NCI-H1417 (cell line): ENCODE measurements around the gene DUSP1.
"Not testable (repeated sequence)": the region's sequence is repeated elsewhere in the genome, so short reads cannot be mapped to it uniquely, and the experiment has no call there.

Experiments used
- DNase-seq, 3 experiments: peaks; one replicate each; lab custom pipeline; 2025; lab: John Stamatoyannopoulos, UW

The DUSP1 gene

GRCh38 chr5:172770675-172771438 is at the start of gene DUSP1:
TSS of gene DUSP1 (minus strand) at chr5:172771195. CDS start at chr5:172770952, 243 bp downstream.
- DNase-seq = peak; percentile 90 to 94 (median 93)

- no peak for DNase-seq
Observed at GRCh38 chr5:172820046-172820767, 49.2 kb upstream of the DUSP1 start.

- no peak for DNase-seq
Observed at GRCh38 chr5:172819569-172819968, 48.6 kb upstream of the DUSP1 start.

GRCh38 chr5:172818081-172818480 is 47.1 kb upstream of the DUSP1 start:
- DNase-seq = no peak

- DNase-seq = no peak
Observed at GRCh38 chr5:172817664-172818063, 46.7 kb upstream of the DUSP1 start.

- no peak for DNase-seq
Observed at GRCh38 chr5:172816925-172817562, 46.0 kb upstream of the DUSP1 start.

- no peak for DNase-seq
Observed at GRCh38 chr5:172815631-172816030, 44.6 kb upstream of the DUSP1 start.

GRCh38 chr5:172810996-172811395 is 40.0 kb upstream of the DUSP1 start:
- DNase-seq = not testable (repeated sequence)

GRCh38 chr5:172809774-172810173 is 38.8 kb upstream of the DUSP1 start:
- no peak for DNase-seq

- DNase-seq = no peak
Observed at GRCh38 chr5:172807766-172808311, 36.8 kb upstream of the DUSP1 start.

GRCh38 chr5:172806897-172807672 is 36.1 kb upstream of the DUSP1 start:
- DNase-seq = no peak

GRCh38 chr5:172805736-172806255 is 34.8 kb upstream of the DUSP1 start:
- DNase-seq = no peak

- no peak for DNase-seq
Observed at GRCh38 chr5:172805018-172805683, 34.2 kb upstream of the DUSP1 start.

GRCh38 chr5:172802567-172803176 is 31.7 kb upstream of the DUSP1 start:
- DNase-seq = no peak

- no peak for DNase-seq
Observed at GRCh38 chr5:172802112-172802511, 31.1 kb upstream of the DUSP1 start.

- no peak for DNase-seq
Observed at GRCh38 chr5:172801179-172801671, 30.2 kb upstream of the DUSP1 start.

- DNase-seq = no peak
Observed at GRCh38 chr5:172800088-172800551, 29.1 kb upstream of the DUSP1 start.

GRCh38 chr5:172799416-172799815 is 28.4 kb upstream of the DUSP1 start:
- DNase-seq = no peak

- DNase-seq = no peak
Observed at GRCh38 chr5:172798422-172799215, 27.6 kb upstream of the DUSP1 start.
